Kidney (tissue), 14 donors: ENCODE measurements around the gene L3MBTL4. TPM values are rescaled to one million over a fixed set of nuclear protein-coding genes. Genes with fewer than 3 reads are reported as not detected.

Experiments
- DNase-seq, 5 donors: peaks; one replicate each; pipeline ENCODE4 v3.0.0-alpha.2; 2013 to 2020
- FAIRE-seq: peaks from 2 replicates; lab custom pipeline; 2012; peaks lifted over from hg19 to GRCh38; lab: Jason Lieb, UNC
- H3K27ac ChIP-seq, 2 donors: one replicate each; pipeline ENCODE4 v1.7.0; 2013; ENCODE audit warnings: low read depth in 2 of 2, low read length in 2 of 2, inconsistent platforms in 1 of 2
- H3K27me3 ChIP-seq: one replicate; pipeline ENCODE4 v1.7.1; 2013; ENCODE audit warnings: low read length, inconsistent platforms; ENCODE audit not compliant: control insufficient read depth, insufficient read depth
- H3K36me3 ChIP-seq, 3 donors: one replicate each; pipeline versions ENCODE4 v1.7.0 to v1.7.1; 2013; ENCODE audit warnings: low read length in 3 of 3, control low read depth in 1 of 3, inconsistent platforms in 1 of 3; ENCODE audit not compliant: insufficient read depth in 3 of 3, control insufficient read depth in 2 of 3
- H3K4me1 ChIP-seq, 3 donors: one replicate each; pipeline versions ENCODE4 v1.7.0 to v1.7.1; 2013; ENCODE audit warnings: low read length in 3 of 3, inconsistent platforms in 1 of 3, low read depth in 1 of 3; ENCODE audit not compliant: control insufficient read depth in 2 of 3, insufficient read depth in 2 of 3
- H3K4me3 ChIP-seq, 3 donors: one replicate each; pipeline versions ENCODE4 v1.7.0 to v1.8.1; 2013; ENCODE audit warnings: low read length in 3 of 3, control low read depth in 1 of 3, inconsistent platforms in 1 of 3
- H3K9ac ChIP-seq, 3 donors: one replicate each; pipeline versions ENCODE4 v1.7.0 to v1.7.1; 2013; ENCODE audit warnings: low read length in 3 of 3, control low read depth in 1 of 3, inconsistent platforms in 1 of 3
- H3K9me3 ChIP-seq, 3 donors: one replicate each; pipeline versions ENCODE4 v1.7.0 to v1.7.1; 2013; ENCODE audit warnings: low read length in 3 of 3, control low read depth in 1 of 3, inconsistent platforms in 1 of 3; ENCODE audit not compliant: control insufficient read depth in 2 of 3, insufficient read depth in 1 of 3
- CTCF ChIP-seq: IDR thresholded peaks from 3 replicates; pipeline ENCODE4 v1.5.1; 2012; ENCODE audit warnings: mild to moderate bottlenecking, moderate library complexity, borderline replicate concordance; ENCODE audit not compliant: insufficient read depth; ENCODE audit errors: extremely low read depth
- intact Hi-C: fragments of 100-400 bp; cut with DNase I; formaldehyde crosslinking; loops from one replicate; pipeline ENCODE4 v1.11.1; 2022
- polyA plus RNA-seq: library from polyadenylated mRNA; stranded (reverse); fragments of 350-450 nt; fragmentation: Illumina TruSeq; extraction: RNeasy Lipid Tissue Mini Kit (QIAGEN cat#74804); gene quantifications from one replicate; pipeline ENCODE4 v1.2.3, GENCODE V29; 2014; ENCODE audit warnings: low read depth, low replicate concordance; ENCODE audit not compliant: insufficient read depth
- total RNA-seq: library from RNA; stranded (reverse); fragmentation: NEBNext Ultra II Directional; extraction: Animal tissue kit (Norgen Biotek cat#: 25700); gene quantifications from one replicate; pipeline ENCODE4 v1.2.1, GENCODE V29; 2021
- donor health status: control.
- donor health status: control.
- donor health status: control.
- donor health status: control.
- donor health status: control.
- donor health status: DM: yes; HTN: yes; CAD: no.
- donor health status: Normal renal cell carcinoma (clear cell type).

Gene L3MBTL4
- total and polyA plus RNA-seq, 2 donors from 2014 or later, result 3.9 to 15.2 TPM

DNA sequence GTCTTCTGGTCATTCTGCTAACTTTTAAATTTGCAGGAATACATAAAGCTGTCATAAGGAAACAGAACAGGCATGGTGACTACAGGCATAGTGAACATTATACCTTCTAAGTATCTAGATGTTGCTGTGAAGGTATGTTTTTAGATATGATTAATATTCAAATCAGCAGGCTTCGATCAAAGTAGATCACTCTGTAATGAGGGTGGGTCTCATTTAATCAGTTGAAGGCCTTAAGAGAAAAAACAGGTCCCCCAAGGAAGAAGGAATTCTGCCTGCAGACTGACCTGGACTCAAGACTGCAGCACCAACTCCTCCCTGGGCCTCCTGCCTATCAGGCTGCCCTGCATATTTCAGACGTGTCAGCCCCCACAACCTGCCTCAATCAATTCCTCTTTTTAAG, 104.0 kb downstream of the L3MBTL4 start:
- H3K4me3 ChIP-seq, result no peak overlapping the region
- peaks cover 0 to 3% (median 2%) of the 10 kb centered on the region in 3 donors for H3K36me3 ChIP-seq
- no peaks in the 10 kb centered on the region for H3K9me3 ChIP-seq
- H3K27ac ChIP-seq, result no peak overlapping the region
- DNase-seq, result no peak
- intact Hi-C loops, result no loop called here
- no peak overlapping the region for H3K9ac ChIP-seq
- no peak for TF ChIP-seq CTCF
- no peak for FAIRE-seq
- H3K4me1 ChIP-seq, result peaks cover 0 to 4% (median 3%) of the 10 kb centered on the region in 3 donors
- H3K27me3 ChIP-seq, result no peaks in the 10 kb centered on the region

- TF ChIP-seq CTCF, result no peak
- FAIRE-seq (no peak), DNase-seq (no peak)
- Histone ChIP-seq H3K27me3 (no peaks in the 10 kb centered on the region), H3K9me3 (no peaks in the 10 kb centered on the region), H3K4me3 (no peak overlapping the region), H3K27ac (no peak overlapping the region), H3K9ac (no peak overlapping the region), H3K4me1 (no peaks in the 10 kb centered on the region), H3K36me3 (no peaks in the 10 kb centered on the region)
- intact Hi-C loops, result no loop called here
Measured at GRCh38 chr18:6297875-6298274, 116.8 kb downstream of the L3MBTL4 start.

DNA sequence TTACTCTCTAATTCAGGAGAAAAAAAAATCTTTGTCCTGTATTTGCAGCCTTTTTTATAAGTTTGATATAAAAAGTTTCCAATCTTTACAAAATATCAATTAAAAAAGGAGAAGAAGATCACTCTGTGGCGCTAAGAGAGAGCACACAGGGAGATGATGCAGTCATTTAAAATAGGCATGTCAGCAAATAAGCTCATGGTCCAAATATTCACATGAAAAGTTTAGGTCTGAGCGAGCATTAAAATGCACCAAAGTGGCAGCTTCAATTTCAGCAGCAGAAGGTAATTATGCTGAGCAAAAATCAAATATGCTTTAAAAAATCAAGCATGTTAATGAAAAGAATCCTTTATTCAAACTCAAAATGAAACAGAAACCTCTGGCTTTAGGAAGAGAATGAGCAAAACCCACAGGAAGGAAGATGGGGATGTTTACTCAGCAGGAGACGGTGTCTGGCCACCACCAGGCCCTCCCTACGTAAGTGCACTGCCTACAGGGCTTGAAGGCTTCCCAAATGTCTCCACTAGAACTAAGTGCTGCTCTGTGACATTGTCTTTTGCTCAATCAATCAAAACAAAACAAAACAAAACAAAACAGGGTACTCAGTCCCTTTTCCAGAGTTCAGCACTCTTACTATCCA, 120.4 kb downstream of the L3MBTL4 start:
- intact Hi-C loops, result no loop called here
- DNase-seq (peak in 1 of 5 donors; percentile 6), FAIRE-seq (no peak)
- H3K9me3 ChIP-seq, result no peaks in the 10 kb centered on the region
- H3K4me1 ChIP-seq, result no peaks in the 10 kb centered on the region
- no peak overlapping the region for H3K9ac ChIP-seq
- no peaks in the 10 kb centered on the region for H3K36me3 ChIP-seq
- H3K4me3 ChIP-seq, result no peak overlapping the region
- no peaks in the 10 kb centered on the region for H3K27me3 ChIP-seq
- TF ChIP-seq CTCF, result no peak
- H3K27ac ChIP-seq, result no peak overlapping the region

DNA sequence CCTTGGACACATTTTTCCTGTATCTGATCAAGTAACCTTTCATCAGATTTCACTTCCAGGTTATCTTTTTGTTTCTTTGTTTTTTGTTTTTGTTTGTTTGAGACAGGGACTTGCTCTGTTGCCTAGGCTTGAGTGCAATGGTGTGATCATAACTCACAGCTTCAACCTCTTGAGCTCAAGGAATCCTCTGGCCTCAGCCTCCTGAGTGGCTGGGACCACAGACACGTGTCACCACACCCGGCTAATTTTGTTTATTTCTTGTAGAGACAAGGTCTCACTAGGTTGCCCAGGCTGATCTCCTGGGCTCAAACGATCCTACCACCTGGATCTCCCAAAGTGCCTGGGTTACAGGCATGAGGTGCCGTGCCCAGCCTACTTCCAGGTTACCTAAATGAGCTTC, 124.9 kb downstream of the L3MBTL4 start:
- DNase-seq (peak in 1 of 5 donors; percentile 4), FAIRE-seq (no peak)
- H3K4me3 ChIP-seq, result no peak overlapping the region
- H3K27me3 ChIP-seq, result no peaks in the 10 kb centered on the region
- no peak overlapping the region for H3K9ac ChIP-seq
- no peak for TF ChIP-seq CTCF
- no peaks in the 10 kb centered on the region for H3K9me3 ChIP-seq
- intact Hi-C loops, result no loop called here
- no peaks in the 10 kb centered on the region for H3K4me1 ChIP-seq
- no peak overlapping the region for H3K27ac ChIP-seq
- H3K36me3 ChIP-seq, result no peaks in the 10 kb centered on the region
